Gastrocnemius medialis (tissue), 4 donors: Measurements from ENCODE around the gene SMCO2.

Experiments
- CTCF ChIP-seq, 5 experiments: fragments of 450-650 bp in 3 of 5; fragments of 200-600 bp in 2 of 5; sonication (generic) in 2 of 5; IDR thresholded peaks in 4 of 5; conservative IDR thresholded peaks in 1 of 5; 1 replicate in 4 of 5; 2 replicates in 1 of 5; pipeline ENCODE4 v1.5.1; 2016 to 2019; ENCODE audit warnings: antibody characterized with exemption in 5 of 5, mild to moderate bottlenecking in 3 of 5, moderate library complexity in 3 of 5
- POLR2A ChIP-seq, 2 donors: fragments of 450-650 bp; IDR thresholded peaks; one replicate each; pipeline ENCODE4 v1.6.1; 2017; ENCODE audit warnings: antibody characterized with exemption in 2 of 2, mild to moderate bottlenecking in 2 of 2, moderate library complexity in 2 of 2

DNA sequence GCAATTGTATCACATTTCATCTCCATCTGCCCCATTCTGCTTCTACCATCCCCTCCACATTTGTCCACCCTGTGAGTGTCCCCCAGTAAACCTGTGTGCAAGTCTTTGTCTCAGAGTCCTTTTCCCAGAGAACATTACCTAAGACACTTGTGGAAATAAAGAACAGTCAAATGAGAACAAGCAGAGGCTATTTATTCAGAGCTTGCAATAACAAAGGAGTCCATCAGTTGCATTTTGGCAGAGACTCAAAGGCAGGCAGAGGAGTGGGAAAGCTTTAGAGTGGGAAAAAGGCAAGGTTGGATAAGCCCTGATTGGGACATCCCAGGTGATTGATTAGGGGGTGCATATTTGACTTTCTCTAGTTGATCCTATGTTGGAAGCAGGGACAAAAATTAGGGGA is 59.2 kb downstream of the SMCO2 start:
- TF ChIP-seq CTCF (IDR thresholded peaks at IDR 0.05 in 4 of 5, conservative IDR thresholded peaks at IDR 0.05 in 1 of 5) (no peak), POLR2A (IDR thresholded peaks at IDR 0.05) (no peak)
